AG09319 (cell line): ENCODE data around the gene HS3ST4.

Experiments used
- DNase-seq: peaks from one replicate; pipeline ENCODE4 v3.0.0-alpha.2; 2010; ENCODE audit warnings: low read depth; ENCODE audit errors: extremely low read depth
- CTCF ChIP-seq: IDR thresholded peaks from 2 replicates; pipeline ENCODE4 v1.5.1; 2011; ENCODE audit warnings: low read depth, mild to moderate bottlenecking, inconsistent platforms, low read length, moderate library complexity

HS3ST4 gene

GRCh38 chr16:25950586-25951281 lies 259.0 kb downstream of the HS3ST4 start:
- no peak for TF ChIP-seq CTCF
- no peak for DNase-seq

GRCh38 chr16:25951999-25952398 lies 260.2 kb downstream of the HS3ST4 start:
- no peak for TF ChIP-seq CTCF
- no peak for DNase-seq

GRCh38 chr16:25952983-25953382 lies 261.2 kb downstream of the HS3ST4 start:
- no peak for TF ChIP-seq CTCF
- no peak for DNase-seq

GRCh38 chr16:25957707-25958106 lies 265.9 kb downstream of the HS3ST4 start:
- TF ChIP-seq CTCF, result no peak
- DNase-seq, result no peak

GRCh38 chr16:25959221-25959620 lies 267.5 kb downstream of the HS3ST4 start:
- no peak for TF ChIP-seq CTCF
- DNase-seq, result no peak

- no peak for DNase-seq
- no peak for TF ChIP-seq CTCF
These were observed 274.7 kb downstream of the HS3ST4 start for GRCh38 chr16:25966172-25967097.

GRCh38 chr16:25977121-25977520 lies 285.4 kb downstream of the HS3ST4 start:
- no peak for DNase-seq

More at GRCh38 chr16:25977121-25977520, 285.4 kb downstream of the HS3ST4 start:
- no peak for TF ChIP-seq CTCF
